GM12801 (cell line): ENCODE results near the gene RTCA.

Experiments
- CTCF ChIP-seq: IDR thresholded peaks from one replicate; pipeline ENCODE4 v1.5.1; 2011; ENCODE audit warnings: control low read depth; ENCODE audit not compliant: insufficient read length; ENCODE audit errors: extremely low read depth

RTCA gene

GRCh38 chr1:100304227-100304626, 38.2 kb downstream of the RTCA start:
- TF ChIP-seq CTCF: no peak

GRCh38 chr1:100304921-100305320, 38.9 kb downstream of the RTCA start:
- no peak for TF ChIP-seq CTCF

GRCh38 chr1:100305954-100306353, 39.9 kb downstream of the RTCA start:
- TF ChIP-seq CTCF: no peak

GRCh38 chr1:100306735-100307313, 40.8 kb downstream of the RTCA start:
- no peak for TF ChIP-seq CTCF

- no peak for TF ChIP-seq CTCF
Measured at GRCh38 chr1:100308777-100309176, 42.8 kb downstream of the RTCA start.

- no peak for TF ChIP-seq CTCF
Measured at GRCh38 chr1:100309863-100310262, 43.8 kb downstream of the RTCA start.

- no peak for TF ChIP-seq CTCF
Measured at GRCh38 chr1:100313382-100313781, 47.4 kb downstream of the RTCA start.
